HepG2 (cell line): ENCODE results near the gene PARP3. TPM values are rescaled to one million over a fixed set of nuclear protein-coding genes. Genes with fewer than 3 reads are reported as not detected.
A peak's percentile ranks its signal among the peaks of the same experiment; 100 is the strongest.

Source experiments
- ATF1 ChIP-seq: IDR thresholded peaks from 2 replicates; pipeline ENCODE4 v1.6.1; 2016; ENCODE audit warnings: mild to moderate bottlenecking, control low read depth
- HNF4G ChIP-seq, 2 experiments: sonication (generic) in 1 of 2; formaldehyde crosslinking in 1 of 2; IDR thresholded peaks; 2 replicates each; pipeline versions ENCODE4 v1.4.0 to v1.6.1; 2011 to 2020; ENCODE audit warnings: borderline replicate concordance in 2 of 2, low read depth in 2 of 2, mild to moderate bottlenecking in 2 of 2, low read length in 1 of 2, missing genetic modification reagents in 1 of 2, moderate library complexity in 1 of 2
- IKZF1 ChIP-seq: fragments of 450-650 bp; IDR thresholded peaks from 2 replicates; pipeline ENCODE4 v1.7.1; 2016
- KDM4B ChIP-seq: sonication (generic); formaldehyde crosslinking; IDR thresholded peaks from 2 replicates; pipeline ENCODE4 v1.4.0; 2020; ENCODE audit warnings: missing genetic modification reagents
- MAFK ChIP-seq, 2 experiments: IDR thresholded peaks in 1 of 2; conservative IDR thresholded peaks in 1 of 2; 2 replicates each; pipeline ENCODE4 v1.6.1; 2011; ENCODE audit warnings: improper control_type of control experiment in 2 of 2, low read length in 2 of 2
- MIER3 ChIP-seq: IDR thresholded peaks from 2 replicates; pipeline ENCODE4 v1.6.1; 2016; ENCODE audit warnings: missing compliant biosample characterization, borderline replicate concordance
- MTA3 ChIP-seq: sonication (generic); formaldehyde crosslinking; IDR thresholded peaks from 2 replicates; pipeline ENCODE4 v1.4.0; 2020; ENCODE audit warnings: missing genetic modification reagents
- NKX3-1 ChIP-seq: sonication (generic); formaldehyde crosslinking; IDR thresholded peaks from 2 replicates; pipeline ENCODE4 v1.5.0; 2020; ENCODE audit warnings: missing genetic modification reagents
- PHB2 ChIP-seq: fragments of 450-650 bp; IDR thresholded peaks from 2 replicates; pipeline ENCODE4 v1.6.1; 2018; ENCODE audit not compliant: partially characterized antibody
- SCMH1 ChIP-seq: sonication (generic); formaldehyde crosslinking; IDR thresholded peaks from 2 replicates; pipeline ENCODE4 v1.9.0; 2021; ENCODE audit warnings: missing genetic modification reagents, mild to moderate bottlenecking, borderline replicate concordance
- STAT5B ChIP-seq: sonication (generic); formaldehyde crosslinking; IDR thresholded peaks from 2 replicates; pipeline ENCODE4 v1.4.0; 2020; ENCODE audit warnings: missing genetic modification reagents
- YY1 ChIP-seq: IDR thresholded peaks from 2 replicates; pipeline ENCODE4 v1.6.1; 2011; ENCODE audit warnings: low read length, low read depth, moderate library complexity, mild to moderate bottlenecking; ENCODE audit not compliant: insufficient read depth, insufficient replicate concordance
- ZBTB1 ChIP-seq: sonication (generic); formaldehyde crosslinking; IDR thresholded peaks from 2 replicates; pipeline ENCODE4 v1.4.0; 2020; ENCODE audit warnings: missing genetic modification reagents, borderline replicate concordance
- ZBTB49 ChIP-seq: sonication (generic); formaldehyde crosslinking; IDR thresholded peaks from 2 replicates; pipeline ENCODE4 v1.4.0; 2020; ENCODE audit warnings: missing genetic modification reagents, borderline replicate concordance
- ZKSCAN1 ChIP-seq: fragments of 150-350 bp; IDR thresholded peaks from 2 replicates; pipeline ENCODE4 v1.6.1; 2014; ENCODE audit warnings: low read length
- ZKSCAN5 ChIP-seq: sonication (generic); formaldehyde crosslinking; IDR thresholded peaks from 2 replicates; pipeline ENCODE4 v1.5.1; 2020; ENCODE audit warnings: mild to moderate bottlenecking, missing genetic modification reagents
- ZNF20 ChIP-seq: sonication (generic); formaldehyde crosslinking; IDR thresholded peaks from 2 replicates; pipeline ENCODE4 v1.4.0; 2020; ENCODE audit warnings: mild to moderate bottlenecking, moderate library complexity, missing genetic modification reagents
- ZNF609 ChIP-seq: sonication (generic); formaldehyde crosslinking; IDR thresholded peaks from 2 replicates; pipeline ENCODE4 v1.4.0; 2020; ENCODE audit warnings: mild to moderate bottlenecking, missing genetic modification reagents, borderline replicate concordance
- ZNF713 ChIP-seq: sonication (generic); formaldehyde crosslinking; IDR thresholded peaks from 2 replicates; pipeline ENCODE4 v1.4.0; 2020; ENCODE audit warnings: mild to moderate bottlenecking, missing genetic modification reagents
- ZNF776 ChIP-seq: sonication (generic); formaldehyde crosslinking; IDR thresholded peaks from 2 replicates; pipeline ENCODE4 v1.4.0; 2020; ENCODE audit warnings: mild to moderate bottlenecking, missing genetic modification reagents
- polyA plus RNA-seq, 8 experiments: library from polyadenylated mRNA; depleted of rRNA in 3 of 8; stranded (reverse) in 7 of 8; unstranded in 1 of 8; fragments of >200 nt; fragmentation: Illumina TruSeq in 4 of 8; extraction: Trizol in 4 of 8; gene quantifications; 2 replicates each; pipeline versions ENCODE4 v1.2.1 to v1.2.3, GENCODE V29; 2011 to 2016; ENCODE audit warnings: low read depth in 4 of 8, missing spikeins in 1 of 8, mixed read lengths in 1 of 8; ENCODE audit not compliant: insufficient read depth in 1 of 8
- total RNA-seq, 5 experiments: library from RNA; depleted of rRNA; stranded (reverse); fragments of >200 nt; fragmentation: Illumina TruSeq; extraction: Trizol; gene quantifications; 2 replicates each; pipeline ENCODE4 v1.2.3, GENCODE V29; 2016; ENCODE audit warnings: low read depth in 1 of 5
- TF ChIP-seq, protein P1 (sequence below): sonication (generic); formaldehyde crosslinking; IDR thresholded peaks from 2 replicates; pipeline ENCODE4 v1.9.0; 2021; ENCODE audit warnings: missing genetic modification reagents, mild to moderate bottlenecking, borderline replicate concordance

Gene PARP3
- total and polyA plus RNA-seq, 2 of the 13 experiments (the other 11 are each of a cell fraction or from before 2014, with no cell fraction given), result 11.2 to 21.5 TPM

GRCh38 chr3:51995346-51996163 lies 53.4 kb downstream of the PARP3 start, which contains the start of gene RPL29 (continued):
- TF ChIP-seq ZNF609 (CRISPR knock-in tag) (peak; percentile 68; the same call in 1 of the 2 replicates), ZBTB1 (no peak), MTA3 (CRISPR knock-in tag) (no peak), KDM4B (peak; percentile 74; the same call in 1 of the 2 replicates), ZNF776 (CRISPR knock-in tag) (peak; percentile 31; the same call in 1 of the 2 replicates), NKX3-1 (CRISPR knock-in tag) (peak; percentile 88), MIER3 (CRISPR knock-in tag) (peak; percentile 89), STAT5B (peak; percentile 92; the same call in 1 of the 2 replicates), ZNF20 (CRISPR knock-in tag) (no peak), SCMH1 (CRISPR knock-in tag) (no peak), MAFK (conservative IDR thresholded peaks at IDR 0.05 in 1 of 2, IDR thresholded peaks at IDR 0.05 in 1 of 2; ENCODE audit: low read length in 2 of 2) (no peak), ZNF713 (CRISPR knock-in tag) (no peak), ZKSCAN5 (CRISPR knock-in tag) (no peak), ATF1 (CRISPR knock-in tag) (no peak), IKZF1 (no peak), YY1 (peak; percentile 82), HNF4G (IDR thresholded peaks at IDR 0.05; ENCODE audit: borderline replicate concordance, low read depth, low read length) (peak; percentile 56; the same call in 1 of the 2 replicates), HNF4G (CRISPR knock-in tag; IDR thresholded peaks at IDR 0.05; ENCODE audit: borderline replicate concordance, low read depth) (no peak), PHB2 (no peak), ZKSCAN1 (no peak), ZBTB49 (CRISPR knock-in tag) (no peak)
- TF ChIP-seq, protein P1, sequence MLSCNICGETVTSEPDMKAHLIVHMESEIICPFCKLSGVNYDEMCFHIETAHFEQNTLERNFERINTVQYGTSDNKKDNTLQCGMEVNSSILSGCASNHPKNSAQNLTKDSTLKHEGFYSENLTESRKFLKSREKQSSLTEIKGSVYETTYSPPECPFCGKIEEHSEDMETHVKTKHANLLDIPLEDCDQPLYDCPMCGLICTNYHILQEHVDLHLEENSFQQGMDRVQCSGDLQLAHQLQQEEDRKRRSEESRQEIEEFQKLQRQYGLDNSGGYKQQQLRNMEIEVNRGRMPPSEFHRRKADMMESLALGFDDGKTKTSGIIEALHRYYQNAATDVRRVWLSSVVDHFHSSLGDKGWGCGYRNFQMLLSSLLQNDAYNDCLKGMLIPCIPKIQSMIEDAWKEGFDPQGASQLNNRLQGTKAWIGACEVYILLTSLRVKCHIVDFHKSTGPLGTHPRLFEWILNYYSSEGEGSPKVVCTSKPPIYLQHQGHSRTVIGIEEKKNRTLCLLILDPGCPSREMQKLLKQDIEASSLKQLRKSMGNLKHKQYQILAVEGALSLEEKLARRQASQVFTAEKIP, result no peak
